ENCODE measurements around the gene DNAJC25. TPM values are rescaled to one million over a fixed set of nuclear protein-coding genes. Genes with fewer than 3 reads are reported as not detected.
"Not testable (repeated sequence)": the region's sequence is repeated elsewhere in the genome, so short reads cannot be mapped to it uniquely, and the experiment has no call there.

DNAJC25 gene
- total RNA-seq, 1 donor from 2014 or later = 7.4 TPM

DNA sequence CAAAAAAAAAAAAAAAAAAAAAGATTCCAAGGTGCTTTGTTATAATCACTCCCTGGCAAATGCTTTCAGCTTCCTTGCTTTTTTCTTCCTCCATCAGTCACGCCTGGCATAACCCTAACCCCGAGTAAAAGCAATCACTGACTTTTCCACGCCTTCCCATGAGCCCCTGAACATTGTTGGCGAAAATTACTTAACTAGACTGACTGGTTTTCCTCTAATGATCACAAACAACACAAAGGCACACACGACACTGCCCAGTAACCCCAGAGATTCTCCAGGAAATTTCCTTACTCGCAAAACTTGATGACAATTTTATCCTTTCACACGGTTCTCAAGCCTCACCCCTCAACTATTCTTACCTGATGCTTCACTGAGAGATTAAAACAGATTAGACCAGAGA, 20.3 kb upstream of the DNAJC25 start:
- Mint-ChIP-seq H3K27ac (ENCODE audit: unreplicated experiment) (no peak overlapping the region), H3K27me3 (ENCODE audit: unreplicated experiment) (peaks cover 4% of the 10 kb centered on the region), H3K36me3 (ENCODE audit: unreplicated experiment) (no peaks in the 10 kb centered on the region), H3K4me1 (ENCODE audit: low read depth, unreplicated experiment) (no peaks in the 10 kb centered on the region), H3K4me3 (ENCODE audit: unreplicated experiment) (no peak overlapping the region), H3K9me3 (ENCODE audit: unreplicated experiment) (peaks cover 2% of the 10 kb centered on the region)
- no peak for TF ChIP-seq CTCF (IDR thresholded peaks at IDR 0.05; ENCODE audit: partially characterized antibody, unreplicated experiment)
- DNase-seq = no peak

DNA sequence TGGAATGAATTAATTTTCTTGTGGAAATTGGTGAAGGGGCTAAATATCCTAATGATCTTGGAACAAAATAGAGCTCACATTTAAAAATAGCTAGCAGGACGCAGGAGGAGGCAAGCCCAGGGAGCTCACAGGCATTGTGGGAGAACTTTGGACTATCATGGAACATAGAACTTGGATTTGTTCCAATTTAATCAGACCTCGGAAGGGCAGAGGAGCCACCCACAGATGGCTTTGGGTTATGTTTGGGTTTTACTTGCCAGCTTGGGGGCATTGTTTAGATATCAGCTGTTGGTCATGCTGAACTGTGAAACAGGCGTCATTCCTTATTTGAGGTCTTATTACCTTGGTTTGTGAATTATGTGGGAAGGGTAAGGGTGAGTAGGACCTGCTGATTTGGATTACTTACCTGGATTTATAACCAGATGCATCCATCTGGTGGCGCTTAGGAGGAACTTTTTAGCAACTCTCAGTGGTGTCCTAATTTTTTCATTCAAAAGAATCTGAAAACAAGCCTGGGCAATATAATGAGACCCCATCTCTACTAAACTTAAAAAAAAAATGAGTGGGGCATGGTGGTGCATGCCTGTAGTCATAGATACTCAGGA, 17.6 kb upstream of the DNAJC25 start:
- Mint-ChIP-seq H3K27me3 (ENCODE audit: unreplicated experiment) (peaks cover 4% of the 10 kb centered on the region), H3K9me3 (ENCODE audit: unreplicated experiment) (peaks cover 2% of the 10 kb centered on the region), H3K27ac (ENCODE audit: unreplicated experiment) (no peak overlapping the region), H3K4me3 (ENCODE audit: unreplicated experiment) (no peak overlapping the region), H3K36me3 (ENCODE audit: unreplicated experiment) (no peaks in the 10 kb centered on the region), H3K4me1 (ENCODE audit: low read depth, unreplicated experiment) (no peaks in the 10 kb centered on the region)
- no peak for TF ChIP-seq CTCF (IDR thresholded peaks at IDR 0.05; ENCODE audit: partially characterized antibody, unreplicated experiment)
- no peak for DNase-seq

DNA sequence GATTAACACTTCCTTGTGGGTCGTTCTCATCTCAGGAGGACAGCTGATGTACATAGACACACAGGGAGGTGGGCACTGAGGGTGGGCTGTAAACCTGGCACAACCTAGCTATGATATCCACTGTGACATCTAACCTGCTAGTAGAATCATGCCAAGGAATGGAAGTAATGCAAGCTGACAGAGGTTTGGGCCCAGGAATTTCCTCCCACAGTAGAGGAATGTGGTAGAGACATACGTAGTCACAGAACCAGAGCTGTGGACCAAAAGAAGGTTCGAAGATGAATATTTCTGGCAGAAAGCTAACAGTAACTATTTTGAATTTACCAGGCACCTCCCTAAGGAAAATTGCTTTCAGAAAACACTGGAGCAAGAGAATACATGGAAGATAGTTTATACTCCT, 15.2 kb upstream of the DNAJC25 start:
- H3K27me3 Mint-ChIP-seq (ENCODE audit: unreplicated experiment) = peaks cover 2% of the 10 kb centered on the region
- H3K9me3 Mint-ChIP-seq (ENCODE audit: unreplicated experiment) = peaks cover 2% of the 10 kb centered on the region
- DNase-seq = no peak
- no peaks in the 10 kb centered on the region for H3K36me3 Mint-ChIP-seq (ENCODE audit: unreplicated experiment)
- H3K4me3 Mint-ChIP-seq (ENCODE audit: unreplicated experiment) = no peak overlapping the region
- no peaks in the 10 kb centered on the region for H3K4me1 Mint-ChIP-seq (ENCODE audit: low read depth, unreplicated experiment)
- TF ChIP-seq CTCF (IDR thresholded peaks at IDR 0.05; ENCODE audit: partially characterized antibody, unreplicated experiment) = no peak
- peak overlapping the region; percentile 29 for H3K27ac Mint-ChIP-seq (ENCODE audit: unreplicated experiment)

DNA sequence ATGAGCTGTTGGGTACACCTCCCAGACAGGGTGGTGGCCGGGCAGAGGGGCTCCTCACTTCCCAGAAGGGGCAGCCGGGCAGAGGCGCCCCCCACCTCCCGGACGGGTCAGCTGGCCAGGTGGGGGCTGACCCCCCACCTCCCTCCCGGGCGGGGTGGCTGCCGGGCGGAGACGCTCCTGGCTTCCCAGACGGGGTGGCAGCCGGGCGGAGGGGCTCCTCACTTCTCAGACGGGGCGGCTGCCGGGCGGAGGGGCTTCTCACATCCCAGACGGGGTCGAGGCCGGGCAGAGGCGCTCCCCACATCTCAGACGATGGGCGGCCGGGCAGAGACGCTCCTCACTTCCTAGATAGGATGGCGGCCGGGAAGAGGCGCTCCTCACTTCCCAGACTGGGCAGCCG, 13.8 kb upstream of the DNAJC25 start:
- H3K36me3 Mint-ChIP-seq (ENCODE audit: unreplicated experiment); H3K4me1 Mint-ChIP-seq (ENCODE audit: low read depth, unreplicated experiment): not testable (repeated sequence)

GRCh38 chr9:111621895-111622480, 9.1 kb upstream of the DNAJC25 start:
- Mint-ChIP-seq H3K36me3 (ENCODE audit: unreplicated experiment) (no peaks in the 10 kb centered on the region), H3K4me3 (ENCODE audit: unreplicated experiment) (no peak overlapping the region), H3K4me1 (ENCODE audit: low read depth, unreplicated experiment) (no peaks in the 10 kb centered on the region), H3K9me3 (ENCODE audit: unreplicated experiment) (no peaks in the 10 kb centered on the region), H3K27ac (ENCODE audit: unreplicated experiment) (no peak overlapping the region), H3K27me3 (ENCODE audit: unreplicated experiment) (peaks cover 2% of the 10 kb centered on the region)
- DNase-seq = peak; percentile 43
- peak; percentile 85 for TF ChIP-seq CTCF (IDR thresholded peaks at IDR 0.05; ENCODE audit: partially characterized antibody, unreplicated experiment)

More for the DNA sequence above, 13.8 kb upstream of the DNAJC25 start:
- not testable (repeated sequence) for H3K4me3 Mint-ChIP-seq (ENCODE audit: unreplicated experiment); H3K9me3 Mint-ChIP-seq (ENCODE audit: unreplicated experiment); DNase-seq; H3K27ac Mint-ChIP-seq (ENCODE audit: unreplicated experiment); H3K27me3 Mint-ChIP-seq (ENCODE audit: unreplicated experiment)

All from glutamatergic neuron (in vitro differentiated cells).